ENCODE results near the gene TRIM15.
"Not testable (repeated sequence)": the region's sequence is repeated elsewhere in the genome, so short reads cannot be mapped to it uniquely, and the experiment has no call there.

TRIM15 gene

GRCh38 chr6:30214657-30214982, 51.3 kb downstream of the TRIM15 start:
- WGBS (ENCODE audit: extremely low coverage, insufficient coverage, low lambda C conversion rate): no CpG with 5 or more reads among the region's 14 CpGs
- no peak overlapping the region for H3K4me3 ChIP-seq (ENCODE audit: low read length)
- DNase-seq: no peak
- H3K79me2 ChIP-seq (ENCODE audit: control insufficient read depth, insufficient read depth, low read length): peaks cover 2% of the 10 kb centered on the region
- no peak overlapping the region for H2AK5ac ChIP-seq (ENCODE audit: low read length)
- H3K4me1 ChIP-seq (ENCODE audit: control insufficient read depth, low read depth, low read length): peaks cover 5% of the 10 kb centered on the region
- no peak overlapping the region for H3K4ac ChIP-seq (ENCODE audit: low read depth, low read length)
- peak overlapping the region; percentile 87 for H3K9ac ChIP-seq (ENCODE audit: low read length)
- H2BK120ac ChIP-seq (ENCODE audit: low read depth, low read length): no peak overlapping the region
- H3K23ac ChIP-seq (ENCODE audit: low read length): no peak overlapping the region
- H2BK5ac ChIP-seq (ENCODE audit: low read length): no peak overlapping the region
- peak overlapping the region; percentile 6 for H3K56ac ChIP-seq (ENCODE audit: low read length)
- peaks cover 7% of the 10 kb centered on the region for H3K79me1 ChIP-seq (ENCODE audit: low read length)
- H2BK15ac ChIP-seq (replicated peaks; ENCODE audit: low read depth): no peak overlapping the region
- no peak overlapping the region for H4K8ac ChIP-seq (ENCODE audit: low read depth, low read length)
- no peak overlapping the region for H3K4me2 ChIP-seq (ENCODE audit: low read length)
- H4K5ac ChIP-seq (ENCODE audit: low read length): no peak overlapping the region
- no peak overlapping the region for H3K27ac ChIP-seq (ENCODE audit: low read depth, low read length)
- no peak overlapping the region for H3K18ac ChIP-seq (ENCODE audit: low read length)
- no peaks in the 10 kb centered on the region for H3K27me3 ChIP-seq (ENCODE audit: insufficient read depth, low read length, poor library complexity)
- H3K36me3 ChIP-seq (ENCODE audit: control insufficient read depth, insufficient read depth, low read length): no peaks in the 10 kb centered on the region

GRCh38 chr6:30216096-30216495, 52.8 kb downstream of the TRIM15 start:
- Histone ChIP-seq H3K9ac (ENCODE audit: low read length) (no peak overlapping the region), H3K4ac (ENCODE audit: low read depth, low read length) (no peak overlapping the region), H3K18ac (ENCODE audit: low read length) (no peak overlapping the region), H2BK5ac (ENCODE audit: low read length) (no peak overlapping the region), H3K23ac (ENCODE audit: low read length) (no peak overlapping the region), H3K4me1 (ENCODE audit: control insufficient read depth, low read depth, low read length) (peaks cover 4% of the 10 kb centered on the region), H3K79me2 (ENCODE audit: control insufficient read depth, insufficient read depth, low read length) (peaks cover 2% of the 10 kb centered on the region), H3K36me3 (ENCODE audit: control insufficient read depth, insufficient read depth, low read length) (no peaks in the 10 kb centered on the region), H4K8ac (ENCODE audit: low read depth, low read length) (no peak overlapping the region), H3K4me2 (ENCODE audit: low read length) (no peak overlapping the region), H3K27ac (ENCODE audit: low read depth, low read length) (no peak overlapping the region), H3K4me3 (ENCODE audit: low read length) (no peak overlapping the region), H2AK5ac (ENCODE audit: low read length) (no peak overlapping the region), H3K56ac (ENCODE audit: low read length) (no peak overlapping the region), H3K27me3 (ENCODE audit: insufficient read depth, low read length, poor library complexity) (no peaks in the 10 kb centered on the region), H4K5ac (ENCODE audit: low read length) (no peak overlapping the region), H2BK120ac (ENCODE audit: low read depth, low read length) (no peak overlapping the region), H3K79me1 (ENCODE audit: low read length) (peaks cover 3% of the 10 kb centered on the region), H2BK15ac (replicated peaks; ENCODE audit: low read depth) (no peak overlapping the region)
- WGBS (ENCODE audit: extremely low coverage, insufficient coverage, low lambda C conversion rate): no CpG with 5 or more reads among the region's 3 CpGs
- DNase-seq: no peak

DNA sequence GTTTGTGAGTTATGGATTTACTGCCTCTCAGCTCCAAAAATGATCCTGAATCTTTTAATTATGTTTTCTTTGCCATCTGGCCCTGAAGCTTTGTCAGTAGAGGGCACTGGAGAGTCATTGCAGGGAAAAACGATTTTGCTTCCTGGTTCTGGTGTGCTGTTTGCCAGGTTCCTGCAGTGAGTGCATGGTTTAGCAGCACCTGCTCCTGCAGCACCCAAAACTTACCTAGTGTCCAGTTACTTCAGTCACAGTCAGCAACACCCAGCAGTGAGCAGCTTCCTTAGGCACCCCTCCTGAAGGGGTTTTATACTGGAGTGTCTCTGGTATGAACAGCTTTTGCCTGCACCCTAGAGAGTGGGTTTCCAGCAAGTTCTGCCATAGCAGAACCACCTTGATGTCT, 55.9 kb downstream of the TRIM15 start:
- WGBS (ENCODE audit: extremely low coverage, insufficient coverage, low lambda C conversion rate): no CpG with 5 or more reads among the region's 1 CpG
- Histone ChIP-seq H3K4ac (ENCODE audit: low read depth, low read length) (no peak overlapping the region), H3K27me3 (ENCODE audit: insufficient read depth, low read length, poor library complexity) (no peaks in the 10 kb centered on the region), H3K36me3 (ENCODE audit: control insufficient read depth, insufficient read depth, low read length) (no peaks in the 10 kb centered on the region), H2BK5ac (ENCODE audit: low read length) (no peak overlapping the region), H3K23ac (ENCODE audit: low read length) (no peak overlapping the region), H3K4me3 (ENCODE audit: low read length) (no peak overlapping the region), H3K9ac (ENCODE audit: low read length) (no peak overlapping the region), H2BK15ac (replicated peaks; ENCODE audit: low read depth) (no peak overlapping the region), H3K27ac (ENCODE audit: low read depth, low read length) (no peak overlapping the region), H3K56ac (ENCODE audit: low read length) (no peak overlapping the region), H3K18ac (ENCODE audit: low read length) (no peak overlapping the region), H4K5ac (ENCODE audit: low read length) (no peak overlapping the region), H3K79me1 (ENCODE audit: low read length) (no peaks in the 10 kb centered on the region), H3K4me2 (ENCODE audit: low read length) (no peak overlapping the region), H4K8ac (ENCODE audit: low read depth, low read length) (no peak overlapping the region), H2AK5ac (ENCODE audit: low read length) (no peak overlapping the region), H3K4me1 (ENCODE audit: control insufficient read depth, low read depth, low read length) (no peaks in the 10 kb centered on the region), H2BK120ac (ENCODE audit: low read depth, low read length) (no peak overlapping the region), H3K79me2 (ENCODE audit: control insufficient read depth, insufficient read depth, low read length) (no peaks in the 10 kb centered on the region)
- DNase-seq: peak; percentile 58

DNA sequence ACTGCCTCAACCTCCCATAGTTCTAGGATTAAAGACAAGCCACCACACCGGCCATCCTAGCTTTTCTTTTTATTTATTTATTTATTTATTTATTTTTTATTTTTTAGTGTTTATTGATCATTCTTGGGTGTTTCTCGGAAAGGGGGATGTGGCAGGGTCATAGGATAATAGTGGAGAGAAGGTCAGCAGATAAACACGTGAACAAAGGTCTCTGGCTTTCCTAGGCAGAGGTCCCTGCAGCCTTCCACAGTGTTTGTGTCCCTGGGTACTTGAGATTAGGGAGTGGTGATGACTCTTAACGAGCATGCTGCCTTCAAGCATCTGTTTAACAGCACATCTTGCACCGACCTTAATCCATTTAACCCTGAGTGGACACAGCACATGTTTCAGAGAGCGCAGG, 58.0 kb downstream of the TRIM15 start:
- not testable (repeated sequence) for H3K23ac ChIP-seq (ENCODE audit: low read length); H3K4me1 ChIP-seq (ENCODE audit: control insufficient read depth, low read depth, low read length); H3K9ac ChIP-seq (ENCODE audit: low read length); H3K56ac ChIP-seq (ENCODE audit: low read length); H4K5ac ChIP-seq (ENCODE audit: low read length); H3K4me3 ChIP-seq (ENCODE audit: low read length); H2BK120ac ChIP-seq (ENCODE audit: low read depth, low read length); H2BK15ac ChIP-seq (replicated peaks; ENCODE audit: low read depth); H3K79me2 ChIP-seq (ENCODE audit: control insufficient read depth, insufficient read depth, low read length); H3K27ac ChIP-seq (ENCODE audit: low read depth, low read length); H3K4ac ChIP-seq (ENCODE audit: low read depth, low read length); H3K79me1 ChIP-seq (ENCODE audit: low read length); H2BK5ac ChIP-seq (ENCODE audit: low read length); H4K8ac ChIP-seq (ENCODE audit: low read depth, low read length); H3K27me3 ChIP-seq (ENCODE audit: insufficient read depth, low read length, poor library complexity); H3K18ac ChIP-seq (ENCODE audit: low read length); H3K36me3 ChIP-seq (ENCODE audit: control insufficient read depth, insufficient read depth, low read length); H3K4me2 ChIP-seq (ENCODE audit: low read length); DNase-seq; H2AK5ac ChIP-seq (ENCODE audit: low read length)
- no CpG with 5 or more reads among the region's 6 CpGs for WGBS (ENCODE audit: extremely low coverage, insufficient coverage, low lambda C conversion rate)

GRCh38 chr6:30221956-30222355, 58.6 kb downstream of the TRIM15 start:
- not testable (repeated sequence) for H2BK120ac ChIP-seq (ENCODE audit: low read depth, low read length); H3K79me1 ChIP-seq (ENCODE audit: low read length); H3K4me1 ChIP-seq (ENCODE audit: control insufficient read depth, low read depth, low read length); H3K4ac ChIP-seq (ENCODE audit: low read depth, low read length); H3K79me2 ChIP-seq (ENCODE audit: control insufficient read depth, insufficient read depth, low read length); H3K18ac ChIP-seq (ENCODE audit: low read length); H3K27me3 ChIP-seq (ENCODE audit: insufficient read depth, low read length, poor library complexity); H4K8ac ChIP-seq (ENCODE audit: low read depth, low read length); H3K27ac ChIP-seq (ENCODE audit: low read depth, low read length); H3K4me2 ChIP-seq (ENCODE audit: low read length); H3K36me3 ChIP-seq (ENCODE audit: control insufficient read depth, insufficient read depth, low read length); H4K5ac ChIP-seq (ENCODE audit: low read length); H3K4me3 ChIP-seq (ENCODE audit: low read length); H3K23ac ChIP-seq (ENCODE audit: low read length); H2AK5ac ChIP-seq (ENCODE audit: low read length); H2BK15ac ChIP-seq (replicated peaks; ENCODE audit: low read depth); DNase-seq; H2BK5ac ChIP-seq (ENCODE audit: low read length); H3K9ac ChIP-seq (ENCODE audit: low read length); H3K56ac ChIP-seq (ENCODE audit: low read length)
- no CpG with 5 or more reads among the region's 23 CpGs for WGBS (ENCODE audit: extremely low coverage, insufficient coverage, low lambda C conversion rate)

Measured in mesendoderm (in vitro differentiated cells).